Spleen (tissue), 11 donors: ENCODE measurements around the gene ZNF26. TPM values are rescaled to one million over a fixed set of nuclear protein-coding genes. Genes with fewer than 3 reads are reported as not detected.
"Not testable (repeated sequence)": the region's sequence is repeated elsewhere in the genome, so short reads cannot be mapped to it uniquely, and the experiment has no call there.

Experiments
- DNase-seq: peaks from one replicate; pipeline ENCODE4 v3.0.0-alpha.2; 2020
- H3K27ac ChIP-seq, 8 donors: fragments of 200-600 bp; sonication (generic) in 7 of 8; 1 replicate in 4 of 8; 2 replicates in 4 of 8; pipeline versions ENCODE4 v1.5.0 to v1.8.0; 2016 to 2021; ENCODE audit warnings: inconsistent platforms in 4 of 8, mild to moderate bottlenecking in 4 of 8, moderate library complexity in 1 of 8
- H3K27me3 ChIP-seq, 7 donors: fragments of 200-600 bp; sonication (generic) in 6 of 7; replicated peaks in 1 of 7; 1 replicate in 4 of 7; 2 replicates in 3 of 7; pipeline versions ENCODE4 v1.5.0 to v1.8.0; 2016 to 2021; ENCODE audit warnings: inconsistent platforms in 3 of 7, mild to moderate bottlenecking in 1 of 7
- H3K36me3 ChIP-seq, 6 donors: fragments of 200-600 bp; sonication (generic) in 5 of 6; 1 replicate in 4 of 6; 2 replicates in 2 of 6; pipeline versions ENCODE4 v1.5.0 to v1.8.0; 2016 to 2021; ENCODE audit warnings: inconsistent platforms in 2 of 6
- H3K4me1 ChIP-seq, 6 donors: fragments of 200-600 bp; sonication (generic) in 5 of 6; 1 replicate in 3 of 6; 2 replicates in 3 of 6; pipeline versions ENCODE4 v1.5.0 to v1.8.0; 2016 to 2021; ENCODE audit warnings: inconsistent platforms in 3 of 6
- H3K4me3 ChIP-seq, 8 donors: fragments of 200-600 bp; sonication (generic) in 7 of 8; 1 replicate in 4 of 8; 2 replicates in 4 of 8; pipeline versions ENCODE4 v1.5.0 to v1.8.0; 2016 to 2021; ENCODE audit warnings: inconsistent platforms in 4 of 8, mild to moderate bottlenecking in 4 of 8, moderate library complexity in 2 of 8
- H3K9me3 ChIP-seq, 8 donors: fragments of 200-600 bp; sonication (generic) in 7 of 8; 1 replicate in 4 of 8; 2 replicates in 4 of 8; pipeline versions ENCODE4 v1.5.0 to v1.8.0; 2016 to 2021; ENCODE audit warnings: inconsistent platforms in 4 of 8
- CTCF ChIP-seq, 11 experiments: fragments of 200-600 bp in 7 of 11; fragments of 450-650 bp in 4 of 11; sonication (generic) in 4 of 11; IDR thresholded peaks in 8 of 11; conservative IDR thresholded peaks in 3 of 11; 1 replicate in 7 of 11; 2 replicates in 4 of 11; pipeline versions ENCODE4 v1.4.0 to v1.8.0; 2016 to 2021; ENCODE audit warnings: antibody characterized with exemption in 11 of 11, inconsistent platforms in 4 of 11, mild to moderate bottlenecking in 1 of 11
- POLR2A ChIP-seq, 3 donors: fragments of 450-650 bp; IDR thresholded peaks; one replicate each; pipeline ENCODE4 v1.5.1; 2017; ENCODE audit warnings: antibody characterized with exemption in 3 of 3, mild to moderate bottlenecking in 1 of 3
- POLR2AphosphoS5 ChIP-seq, 3 donors: sonication (generic); formaldehyde crosslinking; IDR thresholded peaks; one replicate each; pipeline ENCODE4 v1.5.1; 2017; ENCODE audit warnings: antibody characterized with exemption in 3 of 3
- WGBS, 5 donors: extraction: QIAGEN DNeasy Blood & Tissue Kit in 3 of 5; methylation state at CpG; one replicate each; pipeline versions ENCODE4 v1.1.5 to v1.1.7; 2013 to 2018; 5-methylcytosine and 5-hydroxymethylcytosine counted together
- intact Hi-C: fragments of 100-400 bp; cut with DNase I; formaldehyde crosslinking; loops from one replicate; pipeline ENCODE4 v1.15.0; 2023; ENCODE audit warnings: low total_unique reads
- polyA plus RNA-seq, 3 donors: library from polyadenylated mRNA; stranded (reverse); fragments of 200-250 nt; gene quantifications; one replicate each; pipeline ENCODE4 v1.2.1, GENCODE V29; 2013
- total RNA-seq, 7 donors: library from RNA; depleted of rRNA in 3 of 7; stranded (reverse); fragments of >200 nt in 3 of 7; fragmentation: NEBNext Ultra II Directional in 4 of 7; extraction: Animal tissue kit (Norgen Biotek cat#: 25700) in 4 of 7; gene quantifications; one replicate each; pipeline versions ENCODE4 v1.1.0 to v1.2.1, GENCODE V29; 2016 to 2021
- donor health status: healthy with polysubstance abuse.
- donor health status: DM: no; HTN: no; CAD: no; lungs with moderate emphysema.
- donor health status: DM: no; HTN: no; CAD: no.
- donor health status: Bipolar disorder and iron deficiency.
- donor health status: healthy.
- donor health status: DM: no; HTN: no; CAD: no.
- donor health status: DM: yes; HTN: yes; CAD: no.

ZNF26 gene
- total and polyA plus RNA-seq, 10 donors, result 4.0 to 28.7 (median 17.9) TPM

GRCh38 chr12:132953771-132954170 is 32.4 kb upstream of the ZNF26 start:
- TF ChIP-seq POLR2AphosphoS5 (IDR thresholded peaks at IDR 0.05), result no peak
- TF ChIP-seq CTCF (IDR thresholded peaks at IDR 0.05 in 8 of 11, conservative IDR thresholded peaks at IDR 0.05 in 3 of 11), result no peak
- no peak for TF ChIP-seq POLR2A (IDR thresholded peaks at IDR 0.05)
- H3K9me3 ChIP-seq, result peaks cover 0 to 54% (median 50%) of the 10 kb centered on the region in 8 donors
- H3K4me3 ChIP-seq, result no peak overlapping the region
- no peak overlapping the region for H3K27ac ChIP-seq
- DNase-seq, result no peak
- H3K27me3 ChIP-seq, result no peaks in the 10 kb centered on the region
- peaks cover 7 to 33% (median 23%) of the 10 kb centered on the region in 6 donors for H3K4me1 ChIP-seq
- WGBS, 5 donors, result 91 to 98% (median 97%) methylated on average over 7 of the region's 7 CpGs
- intact Hi-C loops, result no loop called here
- H3K36me3 ChIP-seq, result peaks cover 0 to 26% (median 7%) of the 10 kb centered on the region in 6 donors

GRCh38 chr12:132954471-132955048 is 31.6 kb upstream of the ZNF26 start:
- Histone ChIP-seq H3K4me3 (peak overlapping the region in 4 of 8 donors; percentile 74 to 81 (median 76)), H3K36me3 (peaks cover 0 to 18% (median 2%) of the 10 kb centered on the region in 6 donors)
- 91 to 96% (median 95%) methylated on average over 14 of the region's 14 CpGs for WGBS, 5 donors

GRCh38 chr12:132955094-132956010 is 30.8 kb upstream of the ZNF26 start:
- peak; percentile 78 for DNase-seq
- intact Hi-C loops, result no loop called here
- H3K9me3 ChIP-seq, result peaks cover 0 to 41% (median 34%) of the 10 kb centered on the region in 8 donors
- H3K27me3 ChIP-seq, result no peaks in the 10 kb centered on the region
- H3K4me1 ChIP-seq, result peaks cover 7 to 38% (median 23%) of the 10 kb centered on the region in 6 donors
- peak overlapping the region; percentile 51 to 81 (median 76) for H3K4me3 ChIP-seq
- peak overlapping the region; percentile 84 to 96 (median 90) for H3K27ac ChIP-seq
- TF ChIP-seq CTCF (IDR thresholded peaks at IDR 0.05 in 8 of 11, conservative IDR thresholded peaks at IDR 0.05 in 3 of 11), result no peak
- TF ChIP-seq POLR2AphosphoS5 (IDR thresholded peaks at IDR 0.05), result no peak
- TF ChIP-seq POLR2A (IDR thresholded peaks at IDR 0.05), result no peak
- peaks cover 0 to 12% (median 0%) of the 10 kb centered on the region in 6 donors for H3K36me3 ChIP-seq
- WGBS, 5 donors, result 27 to 51% (median 30%) methylated on average over 30 to 39 of the region's 39 CpGs

More at GRCh38 chr12:132954471-132955048, 31.6 kb upstream of the ZNF26 start:
- H3K9me3 ChIP-seq, result peaks cover 0 to 46% (median 42%) of the 10 kb centered on the region in 8 donors
- TF ChIP-seq POLR2A (IDR thresholded peaks at IDR 0.05), result no peak
- no peak for TF ChIP-seq POLR2AphosphoS5 (IDR thresholded peaks at IDR 0.05)
- H3K4me1 ChIP-seq, result peaks cover 7 to 33% (median 23%) of the 10 kb centered on the region in 6 donors
- intact Hi-C loops, result no loop called here
- H3K27ac ChIP-seq, result peak overlapping the region in 3 of 8 donors; percentile 93 to 96 (median 95)
- DNase-seq, result peak; percentile 61
- no peaks in the 10 kb centered on the region for H3K27me3 ChIP-seq

- Histone ChIP-seq H3K36me3 (peaks cover 0 to 12% (median 0%) of the 10 kb centered on the region in 6 donors), H3K4me1 (peaks cover 7 to 38% (median 23%) of the 10 kb centered on the region in 6 donors), H3K9me3 (peaks cover 0 to 41% (median 28%) of the 10 kb centered on the region in 8 donors), H3K27me3 (no peaks in the 10 kb centered on the region), H3K27ac (peak within 1 kb of the TSS; percentile 84 to 96 (median 90)), H3K4me3 (peak within 1 kb of the TSS; percentile 51 to 81 (median 76))
- WGBS, 5 donors, result 1 to 2% (median 2%) methylated on average over 38 to 67 of the region's 67 CpGs
- DNase-seq, result peak; percentile 95
- intact Hi-C loops, result no loop called here
- TF ChIP-seq POLR2A (IDR thresholded peaks at IDR 0.05) (no peak), POLR2AphosphoS5 (IDR thresholded peaks at IDR 0.05) (peak; percentile 86 to 89 (median 88)), CTCF (IDR thresholded peaks at IDR 0.05 in 8 of 11, conservative IDR thresholded peaks at IDR 0.05 in 3 of 11) (no peak)
Observed at GRCh38 chr12:132956011-132956788, 30.0 kb upstream of the ZNF26 start, which contains the start of gene ZNF605. ZNF605 (minus strand) TSS chr12:132956306; CDS start chr12:132945635, 10,671 bp downstream.

- H3K27ac ChIP-seq, H3K27me3 ChIP-seq, H3K4me3 ChIP-seq, intact Hi-C loops: not testable (repeated sequence)
- 96 to 98% (median 97%) methylated on average over 14 of the region's 14 CpGs for WGBS, 5 donors
- peak; percentile 49 for DNase-seq
- Histone ChIP-seq H3K9me3 (peaks cover 0 to 65% (median 33%) of the 10 kb centered on the region in 8 donors), H3K4me1 (peaks cover 0 to 22% (median 11%) of the 10 kb centered on the region in 6 donors), H3K36me3 (peaks cover 0 to 25% (median 5%) of the 10 kb centered on the region in 6 donors)
Observed at GRCh38 chr12:132961790-132962189, 24.4 kb upstream of the ZNF26 start.
